Astrocyte (in vitro differentiated cells and primary cell): ENCODE results near the gene SERPINA1. TPM values are rescaled to one million over a fixed set of nuclear protein-coding genes. Genes with fewer than 3 reads are reported as not detected.

Experiments
- DNase-seq: peaks from one replicate; pipeline ENCODE4 v3.0.0-alpha.2; 2010; ENCODE audit warnings: low read depth
- FAIRE-seq: peaks from 2 replicates; lab custom pipeline; 2011; peaks lifted over from hg19 to GRCh38; lab: Jason Lieb, UNC
- H2AFZ ChIP-seq: 2 replicates; pipeline ENCODE4 v1.6.0; 2012; ENCODE audit warnings: low read depth, low read length, inconsistent platforms
- H3K27ac ChIP-seq: 2 replicates; pipeline ENCODE4 v1.5.1; 2011; ENCODE audit warnings: low read depth, low read length, inconsistent platforms
- H3K27me3 ChIP-seq: 2 replicates; pipeline ENCODE4 v1.6.0; 2011; ENCODE audit warnings: low read length, inconsistent platforms; ENCODE audit not compliant: insufficient read depth
- H3K36me3 ChIP-seq: 2 replicates; pipeline ENCODE4 v1.5.1; 2011; ENCODE audit warnings: low read length, inconsistent platforms; ENCODE audit not compliant: insufficient read depth
- H3K4me1 ChIP-seq: 2 replicates; pipeline ENCODE4 v1.5.1; 2011; ENCODE audit warnings: low read length, inconsistent platforms; ENCODE audit not compliant: insufficient read depth
- H3K4me2 ChIP-seq: 2 replicates; pipeline ENCODE4 v1.6.0; 2012; ENCODE audit warnings: low read length, inconsistent platforms
- H3K4me3 ChIP-seq: 2 replicates; pipeline ENCODE4 v1.5.1; 2011; ENCODE audit warnings: low read depth, mild to moderate bottlenecking, low read length, inconsistent platforms; ENCODE audit not compliant: insufficient read depth
- H3K79me2 ChIP-seq: 2 replicates; pipeline ENCODE4 v1.6.0; 2012; ENCODE audit warnings: mild to moderate bottlenecking, low read length, inconsistent platforms; ENCODE audit not compliant: insufficient read depth
- H3K9ac ChIP-seq: 2 replicates; pipeline ENCODE4 v1.6.0; 2012; ENCODE audit warnings: mild to moderate bottlenecking, low read length, inconsistent platforms
- H3K9me3 ChIP-seq: 2 replicates; pipeline ENCODE4 v1.5.1; 2012; ENCODE audit warnings: low read depth, mild to moderate bottlenecking, low read length, inconsistent platforms; ENCODE audit not compliant: insufficient read depth
- H4K20me1 ChIP-seq: 2 replicates; pipeline ENCODE4 v1.6.0; 2012; ENCODE audit warnings: low read length, inconsistent platforms; ENCODE audit not compliant: insufficient read depth
- H3K27ac Mint-ChIP-seq: one replicate; pipeline ENCODE4 v1.8.0; 2021; ENCODE audit warnings: mild to moderate bottlenecking, mixed read lengths; ENCODE audit not compliant: unreplicated experiment
- H3K27me3 Mint-ChIP-seq: one replicate; pipeline ENCODE4 v1.8.0; 2021; ENCODE audit warnings: low read depth, mixed read lengths; ENCODE audit not compliant: unreplicated experiment
- H3K36me3 Mint-ChIP-seq: one replicate; pipeline ENCODE4 v1.8.0; 2021; ENCODE audit warnings: low read depth, mixed read lengths; ENCODE audit not compliant: unreplicated experiment
- H3K4me1 Mint-ChIP-seq: one replicate; pipeline ENCODE4 v1.8.0; 2021; ENCODE audit warnings: low read depth, mixed read lengths; ENCODE audit not compliant: unreplicated experiment
- H3K4me3 Mint-ChIP-seq: one replicate; pipeline ENCODE4 v1.8.0; 2021; ENCODE audit warnings: mild to moderate bottlenecking, moderate library complexity, mixed read lengths; ENCODE audit not compliant: unreplicated experiment
- H3K9me3 Mint-ChIP-seq: one replicate; pipeline ENCODE4 v1.8.0; 2021; ENCODE audit warnings: mild to moderate bottlenecking, mixed read lengths; ENCODE audit not compliant: unreplicated experiment
- CTCF ChIP-seq: IDR thresholded peaks from 2 replicates; pipeline ENCODE4 v1.5.1; 2011; ENCODE audit warnings: low read depth, mild to moderate bottlenecking, inconsistent platforms, low read length, moderate library complexity; ENCODE audit not compliant: insufficient read depth
- EZH2 ChIP-seq: IDR thresholded peaks from 2 replicates; pipeline ENCODE4 v1.6.1; 2012; ENCODE audit warnings: mild to moderate bottlenecking, low read length, inconsistent platforms; ENCODE audit not compliant: insufficient read depth
- total RNA-seq: library from RNA; stranded (reverse); gene quantifications from 2 replicates; pipeline ENCODE4 v1.2.1, GENCODE V29; 2021

The SERPINA1 gene
- total RNA-seq, 1 donor from 2014 or later = 0.98 TPM

- H3K4me1 Mint-ChIP-seq = peaks cover 14% of the 10 kb centered on the region
- no peaks in the 10 kb centered on the region for H3K9me3 ChIP-seq
- DNase-seq (no peak), FAIRE-seq (no peak)
- peaks cover 7% of the 10 kb centered on the region for H3K9me3 Mint-ChIP-seq
- H2AFZ ChIP-seq = no peak overlapping the region
- no peaks in the 10 kb centered on the region for H3K79me2 ChIP-seq
- no peak overlapping the region for H3K9ac ChIP-seq
- no peak overlapping the region for H3K4me3 ChIP-seq
- H3K27me3 Mint-ChIP-seq = peaks cover 23% of the 10 kb centered on the region
- H3K4me3 Mint-ChIP-seq = no peak overlapping the region
- no peak overlapping the region for H3K4me2 ChIP-seq
- H3K36me3 ChIP-seq = no peaks in the 10 kb centered on the region
- no peaks in the 10 kb centered on the region for H3K27me3 ChIP-seq
- peaks cover 32% of the 10 kb centered on the region for H3K4me1 ChIP-seq
- H3K27ac ChIP-seq = no peak overlapping the region
- no peaks in the 10 kb centered on the region for H4K20me1 ChIP-seq
- H3K27ac Mint-ChIP-seq = no peak overlapping the region
- no peak for TF ChIP-seq EZH2
- no peak for TF ChIP-seq CTCF
- peaks cover 3% of the 10 kb centered on the region for H3K36me3 Mint-ChIP-seq
These were observed 12.8 kb downstream of the SERPINA1 start for GRCh38 chr14:94375552-94376107.

GRCh38 chr14:94374749-94375260, 13.6 kb downstream of the SERPINA1 start:
- no peaks in the 10 kb centered on the region for H3K27me3 ChIP-seq
- DNase-seq (no peak), FAIRE-seq (no peak)
- H3K4me1 ChIP-seq = peaks cover 29% of the 10 kb centered on the region
- no peak overlapping the region for H3K9ac ChIP-seq
- H3K36me3 Mint-ChIP-seq = peaks cover 3% of the 10 kb centered on the region
- no peaks in the 10 kb centered on the region for H3K36me3 ChIP-seq
- TF ChIP-seq EZH2 (no peak), CTCF (no peak)
- H3K27me3 Mint-ChIP-seq = peaks cover 17% of the 10 kb centered on the region
- H3K9me3 ChIP-seq = no peaks in the 10 kb centered on the region
- H3K4me2 ChIP-seq = no peak overlapping the region
- H3K27ac Mint-ChIP-seq = peak overlapping the region; percentile 53
- H3K4me1 Mint-ChIP-seq = peaks cover 14% of the 10 kb centered on the region
- H3K9me3 Mint-ChIP-seq = peaks cover 7% of the 10 kb centered on the region
- H3K4me3 Mint-ChIP-seq = no peak overlapping the region
- H3K4me3 ChIP-seq = no peak overlapping the region
- H3K79me2 ChIP-seq = no peaks in the 10 kb centered on the region
- no peaks in the 10 kb centered on the region for H4K20me1 ChIP-seq
- H3K27ac ChIP-seq = no peak overlapping the region
- no peak overlapping the region for H2AFZ ChIP-seq

- H3K4me3 ChIP-seq = no peak overlapping the region
- Mint-ChIP-seq H3K27ac (peak overlapping the region; percentile 45), H3K9me3 (peaks cover 7% of the 10 kb centered on the region), H3K4me3 (no peak overlapping the region), H3K36me3 (no peaks in the 10 kb centered on the region), H3K4me1 (peaks cover 14% of the 10 kb centered on the region), H3K27me3 (peaks cover 10% of the 10 kb centered on the region)
- H4K20me1 ChIP-seq = no peaks in the 10 kb centered on the region
- H3K4me1 ChIP-seq = peaks cover 23% of the 10 kb centered on the region
- H3K27me3 ChIP-seq = no peaks in the 10 kb centered on the region
- H3K36me3 ChIP-seq = no peaks in the 10 kb centered on the region
- H2AFZ ChIP-seq = peak overlapping the region; percentile 6
- TF ChIP-seq EZH2 = no peak
- no peak for TF ChIP-seq CTCF
- no peaks in the 10 kb centered on the region for H3K9me3 ChIP-seq
- no peak overlapping the region for H3K9ac ChIP-seq
- H3K79me2 ChIP-seq = no peaks in the 10 kb centered on the region
- no peak for FAIRE-seq
- peak overlapping the region; percentile 52 for H3K4me2 ChIP-seq
- H3K27ac ChIP-seq = peak overlapping the region; percentile 55
- DNase-seq = no peak
These were observed 14.3 kb downstream of the SERPINA1 start for GRCh38 chr14:94374116-94374515.
